ENCODE results near the gene TXNDC2. TPM values are rescaled to one million over a fixed set of nuclear protein-coding genes. Genes with fewer than 3 reads are reported as not detected.
"Not testable (repeated sequence)": the region's sequence is repeated elsewhere in the genome, so short reads cannot be mapped to it uniquely, and the experiment has no call there.

TXNDC2 gene
- total RNA-seq, 1 donor from 2014 or later, result not detected

DNA sequence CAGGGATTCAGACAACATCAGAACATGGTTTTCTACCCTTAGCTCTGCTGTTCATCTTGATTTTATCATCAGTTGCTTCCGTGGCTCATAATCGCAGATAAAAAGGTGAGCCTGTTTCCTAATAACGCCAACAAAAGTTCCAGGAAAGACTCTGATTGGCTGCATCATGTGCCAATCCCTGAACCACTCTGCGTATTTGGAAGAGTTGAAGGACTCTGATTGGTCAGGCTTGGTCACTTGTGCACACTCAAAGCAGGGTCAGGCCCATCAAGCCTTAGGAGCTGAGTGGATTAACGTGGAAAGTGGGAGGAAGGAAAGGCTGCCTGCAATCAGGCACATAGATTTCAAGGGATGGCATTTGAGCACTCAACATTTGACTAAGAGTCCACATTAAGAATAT, 11.4 kb downstream of the TXNDC2 start:
- no peak overlapping the region for H3K9ac ChIP-seq
- no peaks in the 10 kb centered on the region for H3K27me3 ChIP-seq
- H3K79me2 ChIP-seq (ENCODE audit: low read depth), result no peaks in the 10 kb centered on the region
- Mint-ChIP-seq H3K9me3 (no peaks in the 10 kb centered on the region), H3K4me3 (no peak overlapping the region), H3K4me1 (no peaks in the 10 kb centered on the region), H3K27ac (no peak overlapping the region), H3K27me3 (ENCODE audit: insufficient read depth, low read depth) (peaks cover 2% of the 10 kb centered on the region), H3K36me3 (no peaks in the 10 kb centered on the region)
- no peak overlapping the region for H3K27ac ChIP-seq
- H2AFZ ChIP-seq (replicated peaks), result no peak overlapping the region
- TF ChIP-seq EZH2 (IDR thresholded peaks at IDR 0.05) (no peak), EZH2phosphoT487 (IDR thresholded peaks at IDR 0.05) (no peak)
- TF ChIP-seq, protein P1, sequence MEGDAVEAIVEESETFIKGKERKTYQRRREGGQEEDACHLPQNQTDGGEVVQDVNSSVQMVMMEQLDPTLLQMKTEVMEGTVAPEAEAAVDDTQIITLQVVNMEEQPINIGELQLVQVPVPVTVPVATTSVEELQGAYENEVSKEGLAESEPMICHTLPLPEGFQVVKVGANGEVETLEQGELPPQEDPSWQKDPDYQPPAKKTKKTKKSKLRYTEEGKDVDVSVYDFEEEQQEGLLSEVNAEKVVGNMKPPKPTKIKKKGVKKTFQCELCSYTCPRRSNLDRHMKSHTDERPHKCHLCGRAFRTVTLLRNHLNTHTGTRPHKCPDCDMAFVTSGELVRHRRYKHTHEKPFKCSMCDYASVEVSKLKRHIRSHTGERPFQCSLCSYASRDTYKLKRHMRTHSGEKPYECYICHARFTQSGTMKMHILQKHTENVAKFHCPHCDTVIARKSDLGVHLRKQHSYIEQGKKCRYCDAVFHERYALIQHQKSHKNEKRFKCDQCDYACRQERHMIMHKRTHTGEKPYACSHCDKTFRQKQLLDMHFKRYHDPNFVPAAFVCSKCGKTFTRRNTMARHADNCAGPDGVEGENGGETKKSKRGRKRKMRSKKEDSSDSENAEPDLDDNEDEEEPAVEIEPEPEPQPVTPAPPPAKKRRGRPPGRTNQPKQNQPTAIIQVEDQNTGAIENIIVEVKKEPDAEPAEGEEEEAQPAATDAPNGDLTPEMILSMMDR (IDR thresholded peaks at IDR 0.05), result no peak
- DNase-seq (ENCODE audit: low spot score), result no peak
- H3K36me3 ChIP-seq, result no peaks in the 10 kb centered on the region
- no peaks in the 10 kb centered on the region for H3K9me3 ChIP-seq (ENCODE audit: low read depth)
- H4K20me1 ChIP-seq (ENCODE audit: low read depth), result no peaks in the 10 kb centered on the region
- no peak overlapping the region for H3K4me3 ChIP-seq
- no peaks in the 10 kb centered on the region for H3K4me1 ChIP-seq
- no peak overlapping the region for H3K4me2 ChIP-seq
- no peaks in the 10 kb centered on the region for H3F3A ChIP-seq (ENCODE audit: low read depth)

DNA sequence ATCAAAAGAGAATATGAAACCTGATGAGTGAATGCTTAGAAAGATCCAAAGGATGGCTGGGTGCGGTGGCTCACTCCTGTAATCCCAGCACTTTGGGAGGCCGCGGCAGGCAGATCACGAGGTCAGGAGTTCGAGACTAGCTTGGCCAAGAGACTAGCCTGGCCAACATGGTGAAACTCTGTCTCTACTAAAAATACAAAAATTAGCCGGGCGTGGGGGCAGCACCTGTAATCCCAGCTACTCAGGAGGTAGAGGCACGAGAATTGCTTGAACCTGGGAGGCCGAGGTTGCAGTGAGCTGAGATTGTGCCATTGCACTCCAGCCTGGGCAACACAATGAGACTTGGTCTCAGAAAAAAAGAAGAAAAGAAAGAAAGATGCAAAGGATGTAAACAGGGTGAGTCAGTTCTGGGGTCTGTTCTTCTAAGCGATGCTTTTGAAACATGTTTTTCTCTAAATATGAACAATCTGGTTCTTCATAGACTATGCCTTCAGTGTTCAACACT, 12.1 kb downstream of the TXNDC2 start:
- not testable (repeated sequence) for H3K36me3 Mint-ChIP-seq; H3K9me3 ChIP-seq (ENCODE audit: low read depth); H3K36me3 ChIP-seq; H3K4me1 ChIP-seq; H3K9me3 Mint-ChIP-seq; H3K4me2 ChIP-seq; DNase-seq (ENCODE audit: low spot score); H3K79me2 ChIP-seq (ENCODE audit: low read depth); H3K9ac ChIP-seq; H4K20me1 ChIP-seq (ENCODE audit: low read depth); H3F3A ChIP-seq (ENCODE audit: low read depth); H3K4me1 Mint-ChIP-seq; H3K4me3 ChIP-seq; H3K27me3 Mint-ChIP-seq (ENCODE audit: insufficient read depth, low read depth); H3K27me3 ChIP-seq; H3K27ac Mint-ChIP-seq; H3K27ac ChIP-seq; H2AFZ ChIP-seq (replicated peaks); H3K4me3 Mint-ChIP-seq

DNA sequence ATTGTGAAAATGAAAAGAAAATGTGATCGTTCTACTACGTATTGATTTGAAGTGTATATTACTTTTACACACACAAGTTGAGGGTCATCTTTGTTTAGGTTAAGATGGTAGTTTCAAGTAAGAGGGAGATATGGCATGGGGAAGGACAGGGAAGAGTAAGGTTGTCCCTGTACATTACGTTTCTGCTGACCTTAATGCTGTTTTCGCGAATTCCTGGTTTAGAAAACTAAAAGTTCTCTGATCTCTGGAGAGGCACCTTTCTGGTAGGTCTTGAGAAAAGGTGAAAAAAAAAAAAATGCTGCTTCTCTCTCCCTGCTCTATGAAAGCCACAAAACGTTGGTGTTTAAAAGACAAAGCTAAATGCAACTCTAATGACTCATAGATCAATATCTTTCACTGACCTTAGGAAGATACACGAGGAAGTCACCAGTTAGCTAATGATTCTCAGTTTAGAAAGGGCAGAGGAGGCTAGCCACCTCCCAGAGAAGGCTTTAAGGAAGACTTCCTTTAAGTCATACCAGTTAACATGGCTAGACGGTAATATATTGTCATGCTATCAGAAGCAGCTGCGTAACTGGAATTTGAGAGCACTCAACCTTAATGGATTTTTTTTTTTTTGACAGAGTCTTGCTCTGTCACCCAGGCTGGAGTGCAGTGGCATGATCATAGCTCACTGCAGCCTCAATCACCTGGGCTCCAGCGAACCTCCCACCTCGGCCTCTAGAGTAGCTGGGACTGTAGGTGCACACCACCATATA, 13.2 kb downstream of the TXNDC2 start:
- Histone ChIP-seq H3K9me3 (ENCODE audit: low read depth) (no peaks in the 10 kb centered on the region), H3K9ac (no peak overlapping the region), H3K4me2 (no peak overlapping the region), H4K20me1 (ENCODE audit: low read depth) (no peaks in the 10 kb centered on the region), H3F3A (ENCODE audit: low read depth) (no peaks in the 10 kb centered on the region), H3K27me3 (no peaks in the 10 kb centered on the region), H3K4me1 (no peaks in the 10 kb centered on the region), H3K36me3 (no peaks in the 10 kb centered on the region), H3K4me3 (no peak overlapping the region), H3K27ac (no peak overlapping the region), H3K79me2 (ENCODE audit: low read depth) (no peaks in the 10 kb centered on the region), H2AFZ (replicated peaks) (no peak overlapping the region)
- TF ChIP-seq EZH2phosphoT487 (IDR thresholded peaks at IDR 0.05) (no peak), EZH2 (IDR thresholded peaks at IDR 0.05) (no peak)
- TF ChIP-seq, protein P1 (IDR thresholded peaks at IDR 0.05), result no peak
- DNase-seq (ENCODE audit: low spot score), result no peak
- Mint-ChIP-seq H3K36me3 (no peaks in the 10 kb centered on the region), H3K9me3 (peaks cover 2% of the 10 kb centered on the region), H3K27ac (no peak overlapping the region), H3K4me1 (no peaks in the 10 kb centered on the region), H3K4me3 (no peak overlapping the region), H3K27me3 (ENCODE audit: insufficient read depth, low read depth) (peaks cover 5% of the 10 kb centered on the region)

DNA sequence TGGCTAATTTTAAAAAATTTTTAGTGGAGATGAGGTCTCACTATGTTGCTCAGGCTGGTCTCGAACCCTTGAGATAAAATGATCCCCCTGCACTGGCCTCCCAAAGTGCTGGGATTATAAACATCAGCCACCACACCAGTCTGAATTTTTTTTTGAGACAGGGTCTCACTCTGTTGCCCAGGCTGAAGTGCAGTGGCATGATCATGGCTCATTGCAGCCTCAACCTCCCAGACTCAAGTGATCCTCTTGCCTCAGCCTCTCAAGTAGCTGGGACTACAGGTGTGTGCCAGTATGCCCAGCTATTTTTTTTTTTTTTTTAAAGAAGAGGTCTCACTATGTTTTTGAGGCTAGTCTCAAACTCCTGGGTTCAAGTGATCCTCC, 13.8 kb downstream of the TXNDC2 start:
- H3K9me3 Mint-ChIP-seq; H3K79me2 ChIP-seq (ENCODE audit: low read depth); H2AFZ ChIP-seq (replicated peaks); H3K27me3 Mint-ChIP-seq (ENCODE audit: insufficient read depth, low read depth); H3K36me3 Mint-ChIP-seq; H3K4me1 ChIP-seq; H3K4me3 Mint-ChIP-seq; H3K36me3 ChIP-seq; H3K27ac Mint-ChIP-seq; H4K20me1 ChIP-seq (ENCODE audit: low read depth); H3F3A ChIP-seq (ENCODE audit: low read depth); H3K4me3 ChIP-seq; H3K27me3 ChIP-seq; H3K9ac ChIP-seq; H3K4me1 Mint-ChIP-seq; DNase-seq (ENCODE audit: low spot score); H3K9me3 ChIP-seq (ENCODE audit: low read depth); H3K27ac ChIP-seq; H3K4me2 ChIP-seq: not testable (repeated sequence)

Data from neural progenitor cell (in vitro differentiated cells).